PC-3 (cell line): ENCODE measurements around the gene KRTAP10-5. TPM values are rescaled to one million over a fixed set of nuclear protein-coding genes. Genes with fewer than 3 reads are reported as not detected.
A peak's percentile ranks its signal among the peaks of the same experiment; 100 is the strongest.

Experiments used
- ATAC-seq: fragments of 200-7000 bp; cut with Tn5 transposase; 2 replicates; pipeline ENCODE4 v1.9.1; 2020; ENCODE audit warnings: mild to moderate bottlenecking, moderate library complexity
- BruUV-seq: library from RNA; stranded (reverse); fragments of 400-500 nt; replicated peaks from 2 replicates; lab custom pipeline; 2021; lab: Mats Ljungman, UMichigan
- CTCF ChIA-PET: fragments of 300-600 bp; sonication (Branson Sonifier 250); formaldehyde crosslinking; loops from one replicate; lab custom pipeline; 2022; ENCODE audit warnings: antibody characterized with exemption; lab: Charles Lee
- POLR2A ChIA-PET: fragments of 300-600 bp; sonication (Branson Sonifier 250); formaldehyde crosslinking; loops from one replicate; lab custom pipeline; 2022; ENCODE audit warnings: antibody characterized with exemption; ENCODE audit not compliant: unreplicated experiment; lab: Charles Lee
- DNase-seq: peaks from one replicate; pipeline ENCODE4 v3.0.0-alpha.2; 2015
- H2AFZ ChIP-seq: fragments of 300-600 bp; sonication (generic); 2 replicates; pipeline ENCODE4 v1.6.0; 2016; ENCODE audit warnings: antibody characterized with exemption, low read length
- H3F3A ChIP-seq: fragments of 300-600 bp; sonication (generic); one replicate; pipeline ENCODE4 v1.6.0; 2017; ENCODE audit warnings: antibody characterized with exemption, low read length, control low read depth, mild to moderate bottlenecking; ENCODE audit not compliant: unreplicated experiment
- H3K27ac ChIP-seq: fragments of 300-600 bp; sonication (generic); 2 replicates; pipeline ENCODE4 v1.5.1; 2016; ENCODE audit warnings: mild to moderate bottlenecking, low read length
- H3K27me3 ChIP-seq: fragments of 300-600 bp; sonication (generic); 2 replicates; pipeline ENCODE4 v1.6.1; 2016; ENCODE audit warnings: low read length, mixed read lengths
- H3K36me3 ChIP-seq: fragments of 300-600 bp; sonication (generic); 2 replicates; pipeline ENCODE4 v1.6.1; 2016; ENCODE audit warnings: low read depth, mixed run types, low read length, mixed read lengths
- H3K4me1 ChIP-seq: fragments of 300-600 bp; sonication (generic); 2 replicates; pipeline ENCODE4 v1.5.1; 2016; ENCODE audit warnings: low read length; ENCODE audit not compliant: insufficient read depth
- H3K4me2 ChIP-seq: fragments of 300-600 bp; sonication (generic); 2 replicates; pipeline ENCODE4 v1.6.0; 2016; ENCODE audit warnings: low read length
- H3K4me3 ChIP-seq: fragments of 300-600 bp; sonication (generic); 2 replicates; pipeline ENCODE4 v1.5.1; 2016; ENCODE audit warnings: mild to moderate bottlenecking, low read length, mixed read lengths
- H3K79me2 ChIP-seq: fragments of 300-600 bp; sonication (generic); 2 replicates; pipeline ENCODE4 v1.6.1; 2017; ENCODE audit warnings: low read length, mixed read lengths
- H3K9ac ChIP-seq: fragments of 300-600 bp; sonication (generic); 2 replicates; pipeline ENCODE4 v1.6.0; 2016; ENCODE audit warnings: mild to moderate bottlenecking, low read length
- H3K9me2 ChIP-seq: fragments of 300-600 bp; sonication (generic); replicated peaks from 2 replicates; pipeline ENCODE4 v1.6.1; 2016; ENCODE audit warnings: mixed run types, low read length, mixed read lengths
- H3K9me3 ChIP-seq: fragments of 300-600 bp; sonication (generic); 2 replicates; pipeline ENCODE4 v1.6.1; 2016; ENCODE audit warnings: low read length, mixed read lengths
- H4K20me1 ChIP-seq: fragments of 300-600 bp; sonication (generic); 2 replicates; pipeline ENCODE4 v1.6.1; 2016; ENCODE audit warnings: low read length, mixed read lengths
- EZH2 ChIP-seq: fragments of 300-600 bp; sonication (generic); IDR thresholded peaks from one replicate; pipeline ENCODE4 v1.6.1; 2017; ENCODE audit warnings: antibody characterized with exemption, mild to moderate bottlenecking, low read length; ENCODE audit not compliant: unreplicated experiment
- EZH2phosphoT487 ChIP-seq: fragments of 300-600 bp; sonication (generic); IDR thresholded peaks from 2 replicates; pipeline ENCODE4 v1.6.1; 2018; ENCODE audit warnings: mild to moderate bottlenecking, antibody characterized with exemption, low read length, borderline replicate concordance
- intact Hi-C: fragments of 100-400 bp; cut with micrococcal nuclease; formaldehyde crosslinking; loops from 2 replicates; pipeline ENCODE4 v1.9.0; 2023
- total RNA-seq: library from RNA; depleted of rRNA; stranded (reverse); fragments of >200 nt; gene quantifications from 2 replicates; pipeline ENCODE4 v1.2.3, GENCODE V29; 2014
- TF ChIP-seq, protein P1 (sequence below): fragments of 300-600 bp; sonication (generic); conservative IDR thresholded peaks from 2 replicates; pipeline ENCODE4 v1.5.1; 2017; ENCODE audit warnings: antibody characterized with exemption, low read depth, mild to moderate bottlenecking, low read length

KRTAP10-5 gene
- total RNA-seq, 1 experiment from 2014 or later, result not detected

DNA sequence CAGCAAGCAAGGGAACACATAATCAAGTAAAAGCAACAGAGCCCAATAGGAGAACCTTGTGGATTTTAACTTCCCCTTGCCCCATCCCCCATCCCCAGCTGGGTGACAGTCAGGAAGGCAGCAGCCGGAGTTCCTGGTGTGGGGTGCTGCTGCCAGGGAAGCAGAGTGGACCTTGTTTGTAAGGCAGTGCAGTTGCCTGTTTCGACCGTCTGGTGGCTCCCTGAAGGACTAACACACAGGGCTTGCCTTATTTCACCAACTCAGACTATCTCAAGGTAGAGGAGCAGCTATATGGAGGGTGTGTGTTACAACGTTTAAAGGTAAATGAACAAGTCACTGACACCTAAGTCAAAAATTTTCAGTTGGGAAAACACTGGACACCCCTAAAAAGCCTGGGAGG is 38.1 kb upstream of the KRTAP10-5 start:
- no peaks in the 10 kb centered on the region for H3K36me3 ChIP-seq
- CTCF ChIA-PET, result interaction anchor here (1.2 kb wide), 1 partner anchor 124 kb away, joined by 5 read pairs; no protein-coding TSS in a partner anchor
- POLR2A ChIA-PET, result no interaction called here
- intact Hi-C loops, result loop anchor here (1.0 kb wide), 1 partner anchor 175 kb away; no protein-coding TSS in a partner anchor
- DNase-seq, result peak; percentile 22
- no peak overlapping the region for H2AFZ ChIP-seq
- no TSS peak for BruUV-seq
- H3F3A ChIP-seq, result no peaks in the 10 kb centered on the region
- TF ChIP-seq, protein P1, sequence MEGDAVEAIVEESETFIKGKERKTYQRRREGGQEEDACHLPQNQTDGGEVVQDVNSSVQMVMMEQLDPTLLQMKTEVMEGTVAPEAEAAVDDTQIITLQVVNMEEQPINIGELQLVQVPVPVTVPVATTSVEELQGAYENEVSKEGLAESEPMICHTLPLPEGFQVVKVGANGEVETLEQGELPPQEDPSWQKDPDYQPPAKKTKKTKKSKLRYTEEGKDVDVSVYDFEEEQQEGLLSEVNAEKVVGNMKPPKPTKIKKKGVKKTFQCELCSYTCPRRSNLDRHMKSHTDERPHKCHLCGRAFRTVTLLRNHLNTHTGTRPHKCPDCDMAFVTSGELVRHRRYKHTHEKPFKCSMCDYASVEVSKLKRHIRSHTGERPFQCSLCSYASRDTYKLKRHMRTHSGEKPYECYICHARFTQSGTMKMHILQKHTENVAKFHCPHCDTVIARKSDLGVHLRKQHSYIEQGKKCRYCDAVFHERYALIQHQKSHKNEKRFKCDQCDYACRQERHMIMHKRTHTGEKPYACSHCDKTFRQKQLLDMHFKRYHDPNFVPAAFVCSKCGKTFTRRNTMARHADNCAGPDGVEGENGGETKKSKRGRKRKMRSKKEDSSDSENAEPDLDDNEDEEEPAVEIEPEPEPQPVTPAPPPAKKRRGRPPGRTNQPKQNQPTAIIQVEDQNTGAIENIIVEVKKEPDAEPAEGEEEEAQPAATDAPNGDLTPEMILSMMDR, result peak; percentile 47
- TF ChIP-seq EZH2phosphoT487, result no peak
- no peak overlapping the region for H3K4me2 ChIP-seq
- H3K9ac ChIP-seq, result no peak overlapping the region
- no peaks in the 10 kb centered on the region for H3K79me2 ChIP-seq
- H3K4me3 ChIP-seq, result no peak overlapping the region
- peak; percentile 81 for ATAC-seq
- H3K27ac ChIP-seq, result no peak overlapping the region
- H3K27me3 ChIP-seq, result no peaks in the 10 kb centered on the region
- no peaks in the 10 kb centered on the region for H3K9me2 ChIP-seq
- no peaks in the 10 kb centered on the region for H4K20me1 ChIP-seq
- H3K4me1 ChIP-seq, result no peaks in the 10 kb centered on the region
- peaks cover 10% of the 10 kb centered on the region for H3K9me3 ChIP-seq

DNA sequence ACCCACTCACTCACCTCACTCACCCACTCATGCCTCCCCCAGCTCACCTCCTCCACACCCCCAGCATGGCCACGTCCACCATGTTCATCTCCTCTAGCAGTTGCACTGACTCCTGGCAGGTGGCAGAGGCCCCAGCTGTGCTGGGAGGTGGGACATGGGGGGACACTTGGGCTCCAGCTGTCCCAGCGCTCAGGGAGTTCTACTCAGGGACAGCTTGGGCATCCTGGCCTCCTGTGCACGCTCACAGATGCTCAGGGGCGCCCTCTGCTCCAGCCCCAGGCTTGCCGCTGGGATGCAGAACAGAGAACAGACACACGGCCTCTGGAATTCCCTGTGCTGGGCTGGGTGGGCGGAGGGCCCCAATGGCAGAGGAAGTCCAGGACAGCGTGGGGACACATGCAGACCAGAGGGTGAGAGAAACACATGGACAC is 36.7 kb upstream of the KRTAP10-5 start:
- H3K36me3 ChIP-seq, result no peaks in the 10 kb centered on the region
- CTCF ChIA-PET, result no interaction called here
- no peak for ATAC-seq

GRCh38 chr21:44616591-44616926 is 36.2 kb upstream of the KRTAP10-5 start:
- no peaks in the 10 kb centered on the region for H3F3A ChIP-seq
- peaks cover 6% of the 10 kb centered on the region; the same call in 1 of the 2 replicates for H3K9me3 ChIP-seq
- H3K4me2 ChIP-seq, result no peak overlapping the region
- no peak overlapping the region for H3K9ac ChIP-seq
- no peaks in the 10 kb centered on the region for H3K36me3 ChIP-seq
- no peaks in the 10 kb centered on the region for H4K20me1 ChIP-seq
- H3K4me3 ChIP-seq, result no peak overlapping the region
- ATAC-seq (no peak), DNase-seq (no peak)
- ChIA-PET CTCF (no interaction called here), POLR2A (no interaction called here)
- no peaks in the 10 kb centered on the region for H3K27me3 ChIP-seq
- H3K27ac ChIP-seq, result no peak overlapping the region
- TF ChIP-seq EZH2phosphoT487, result no peak
- TF ChIP-seq EZH2, result no peak
- TF ChIP-seq, protein P1, result no peak
- intact Hi-C loops, result no loop called here
- no TSS peak for BruUV-seq
- no peaks in the 10 kb centered on the region for H3K4me1 ChIP-seq
- no peaks in the 10 kb centered on the region for H3K79me2 ChIP-seq
- H3K9me2 ChIP-seq, result no peaks in the 10 kb centered on the region
- H2AFZ ChIP-seq, result no peak overlapping the region

More for the DNA sequence above, 36.7 kb upstream of the KRTAP10-5 start:
- no peaks in the 10 kb centered on the region for H4K20me1 ChIP-seq
- H3K27me3 ChIP-seq, result no peaks in the 10 kb centered on the region
- no peaks in the 10 kb centered on the region for H3K9me2 ChIP-seq
- no peak overlapping the region for H3K27ac ChIP-seq
- no peaks in the 10 kb centered on the region for H3F3A ChIP-seq
- no peaks in the 10 kb centered on the region for H3K4me1 ChIP-seq
- DNase-seq, result no peak
- H3K4me2 ChIP-seq, result no peak overlapping the region
- H3K79me2 ChIP-seq, result no peaks in the 10 kb centered on the region
- H2AFZ ChIP-seq, result no peak overlapping the region
- POLR2A ChIA-PET, result no interaction called here
- TF ChIP-seq, protein P1, result no peak
- TF ChIP-seq EZH2 (no peak), EZH2phosphoT487 (no peak)
- H3K9me3 ChIP-seq, result peaks cover 3% of the 10 kb centered on the region; the same call in 1 of the 2 replicates
- no peak overlapping the region for H3K9ac ChIP-seq
- intact Hi-C loops, result no loop called here
- no peak overlapping the region for H3K4me3 ChIP-seq
- BruUV-seq, result no TSS peak
